DOHH2 (cell line): ENCODE results near the gene INTS14.

Experiments used
- H3F3A ChIP-seq: fragments of 200-600 bp; sonication (generic), shearing (Covaris generic); 2 replicates; pipeline ENCODE4 v1.6.0; 2016; ENCODE audit warnings: antibody characterized with exemption, mild to moderate bottlenecking; ENCODE audit not compliant: control insufficient read depth, insufficient read depth
- H3K27ac ChIP-seq: fragments of 200-600 bp; sonication (generic); 2 replicates; pipeline ENCODE4 v1.5.1; 2014; ENCODE audit warnings: low read depth, mild to moderate bottlenecking, low read length, moderate library complexity
- H3K27me3 ChIP-seq: fragments of 200-600 bp; sonication (generic); 2 replicates; pipeline ENCODE4 v1.6.1; 2014; ENCODE audit warnings: mild to moderate bottlenecking, low read length, mixed read lengths; ENCODE audit not compliant: control insufficient read depth
- H3K36me3 ChIP-seq: fragments of 200-600 bp; sonication (generic); 2 replicates; pipeline ENCODE4 v1.6.1; 2014; ENCODE audit warnings: mild to moderate bottlenecking, low read length, moderate library complexity, mixed read lengths; ENCODE audit not compliant: control insufficient read depth
- H3K4me1 ChIP-seq: fragments of 200-600 bp; sonication (generic); 2 replicates; pipeline ENCODE4 v1.6.1; 2014; ENCODE audit warnings: mild to moderate bottlenecking, low read length, mixed read lengths; ENCODE audit not compliant: control insufficient read depth
- H3K4me2 ChIP-seq: fragments of 200-600 bp; sonication (generic); 2 replicates; pipeline ENCODE4 v1.6.0; 2014; ENCODE audit warnings: mild to moderate bottlenecking, low read length, moderate library complexity
- H3K4me3 ChIP-seq: fragments of 200-600 bp; sonication (generic); 2 replicates; pipeline ENCODE4 v1.5.1; 2014; ENCODE audit warnings: mild to moderate bottlenecking, low read length, mixed read lengths
- H3K79me2 ChIP-seq: fragments of 200-600 bp; sonication (generic); 2 replicates; pipeline ENCODE4 v1.6.1; 2014; ENCODE audit warnings: mild to moderate bottlenecking, low read length, mixed read lengths; ENCODE audit not compliant: control insufficient read depth
- H3K9me2 ChIP-seq: fragments of 200-600 bp; sonication (generic); replicated peaks from 2 replicates; pipeline ENCODE4 v1.6.1; 2014; ENCODE audit warnings: mild to moderate bottlenecking, low read length, mixed read lengths; ENCODE audit not compliant: control insufficient read depth
- H3K9me3 ChIP-seq: fragments of 200-600 bp; sonication (generic); 2 replicates; pipeline ENCODE4 v1.6.1; 2014; ENCODE audit warnings: antibody characterized with exemption, low read length, mixed read lengths; ENCODE audit not compliant: control insufficient read depth, insufficient read depth
- H4K20me1 ChIP-seq: fragments of 200-600 bp; sonication (generic); 2 replicates; pipeline ENCODE4 v1.6.0; 2014; ENCODE audit warnings: low read depth, mild to moderate bottlenecking, antibody characterized with exemption, low read length, moderate library complexity; ENCODE audit not compliant: control insufficient read depth, insufficient read depth
- CTCF ChIP-seq: fragments of 200-600 bp; sonication (generic); IDR thresholded peaks from one replicate; pipeline ENCODE4 v1.5.1; 2014; ENCODE audit warnings: antibody characterized with exemption, mild to moderate bottlenecking, low read depth, low read length; ENCODE audit not compliant: poor library complexity, severe bottlenecking
- EZH2phosphoT487 ChIP-seq: fragments of 200-600 bp; sonication (generic); IDR thresholded peaks from 2 replicates; pipeline ENCODE4 v1.6.1; 2017; ENCODE audit warnings: borderline replicate concordance, mild to moderate bottlenecking, antibody characterized with exemption, low read length, moderate library complexity, mixed read lengths

Gene INTS14

GRCh38 chr15:65651831-65652749, 41.2 kb upstream of the INTS14 start:
- Histone ChIP-seq H3K9me2 (no peaks in the 10 kb centered on the region), H3K36me3 (peaks cover 60% of the 10 kb centered on the region), H3K27ac (no peak overlapping the region)

GRCh38 chr15:65651042-65651322, 40.1 kb upstream of the INTS14 start:
- no peaks in the 10 kb centered on the region for H3K4me1 ChIP-seq
- H3K36me3 ChIP-seq, result peaks cover 48% of the 10 kb centered on the region
- no peak for TF ChIP-seq EZH2phosphoT487
- no peak for TF ChIP-seq CTCF
- no peaks in the 10 kb centered on the region for H3K79me2 ChIP-seq
- no peaks in the 10 kb centered on the region for H4K20me1 ChIP-seq
- H3K27me3 ChIP-seq, result no peaks in the 10 kb centered on the region
- no peaks in the 10 kb centered on the region for H3F3A ChIP-seq
- no peak overlapping the region for H3K4me3 ChIP-seq
- no peaks in the 10 kb centered on the region for H3K9me2 ChIP-seq
- H3K4me2 ChIP-seq, result no peak overlapping the region
- H3K27ac ChIP-seq, result no peak overlapping the region
- no peaks in the 10 kb centered on the region for H3K9me3 ChIP-seq

More at GRCh38 chr15:65651831-65652749, 41.2 kb upstream of the INTS14 start:
- Histone ChIP-seq H4K20me1 (no peaks in the 10 kb centered on the region), H3K4me3 (no peak overlapping the region), H3K27me3 (no peaks in the 10 kb centered on the region), H3K9me3 (no peaks in the 10 kb centered on the region), H3K79me2 (no peaks in the 10 kb centered on the region), H3F3A (no peaks in the 10 kb centered on the region), H3K4me2 (no peak overlapping the region), H3K4me1 (no peaks in the 10 kb centered on the region)
- no peak for TF ChIP-seq EZH2phosphoT487
- TF ChIP-seq CTCF, result no peak

GRCh38 chr15:65650312-65651041, 39.5 kb upstream of the INTS14 start:
- Histone ChIP-seq H3K9me2 (no peaks in the 10 kb centered on the region), H3K27me3 (no peaks in the 10 kb centered on the region), H3K4me3 (no peak overlapping the region), H3F3A (no peaks in the 10 kb centered on the region), H3K4me2 (no peak overlapping the region), H3K36me3 (peaks cover 43% of the 10 kb centered on the region), H4K20me1 (no peaks in the 10 kb centered on the region), H3K4me1 (no peaks in the 10 kb centered on the region), H3K27ac (no peak overlapping the region), H3K79me2 (no peaks in the 10 kb centered on the region), H3K9me3 (no peaks in the 10 kb centered on the region)
- no peak for TF ChIP-seq CTCF
- no peak for TF ChIP-seq EZH2phosphoT487
